Measurements from ENCODE around the gene ZNF581. TPM values are rescaled to one million over a fixed set of nuclear protein-coding genes. Genes with fewer than 3 reads are reported as not detected.

ZNF581 gene
- polyA plus RNA-seq (2012; rRNA removed), result 24.2 and 24.7 TPM in 2 replicates
- 14.5 and 20.7 TPM in 2 replicates for polyA plus RNA-seq (2012; cell fraction: cytosol; rRNA removed)
- 27.5 and 35.6 TPM in 2 replicates for polyA plus RNA-seq (2012; cell fraction: nucleus; rRNA removed)

DNA sequence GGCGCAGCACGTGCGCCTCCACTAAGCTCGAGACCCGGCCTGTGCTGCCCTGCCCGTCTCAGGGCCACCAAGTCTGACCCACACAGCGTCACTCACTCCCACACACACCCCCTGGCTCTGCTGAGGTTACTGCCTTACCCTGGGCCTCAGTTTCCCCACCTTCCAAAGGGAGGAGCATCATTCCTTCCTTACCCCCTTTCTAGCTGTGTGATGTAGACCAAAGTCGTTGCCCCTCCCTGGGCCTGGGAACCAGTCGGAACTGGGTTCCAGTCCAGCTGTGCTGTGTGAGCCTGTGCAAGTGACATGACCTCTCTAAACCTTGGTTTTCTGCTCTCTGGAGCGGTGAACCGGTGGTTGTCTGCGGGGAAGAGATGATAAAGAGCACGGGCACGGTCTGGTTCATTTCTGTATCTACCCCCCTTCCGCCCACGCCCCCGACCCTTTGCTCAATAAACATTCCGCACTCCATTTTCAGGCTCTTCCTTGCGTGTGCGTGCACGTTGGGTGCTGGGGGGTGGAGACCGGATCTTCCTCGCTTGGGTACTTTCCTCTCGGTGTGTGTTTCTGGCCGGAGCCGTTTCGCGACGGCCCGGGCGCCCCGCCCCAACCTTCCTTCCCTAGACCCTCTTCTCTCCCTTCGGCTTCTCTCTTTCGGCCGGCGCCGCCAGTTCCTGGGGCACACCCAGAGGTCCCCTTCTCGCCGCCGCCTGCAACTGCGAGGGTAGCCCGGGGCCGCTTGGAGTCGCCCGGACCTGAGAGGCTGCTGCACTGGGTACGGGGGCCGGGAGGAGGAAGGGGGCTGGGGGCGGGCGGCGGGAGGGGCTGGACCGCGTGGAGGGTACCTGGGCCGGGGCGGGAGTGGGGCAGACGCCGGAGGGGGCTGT, at the start of gene ZNF581:
Gene ZNF581, plus strand, starts transcription at position 647 of the 884 bp plus-strand sequence. CDS start 923 bp downstream, outside the sequence.
- DNase-seq, result peak; percentile 90
- Histone ChIP-seq H3K27ac (ENCODE audit: low read depth in 2 of 2, low read length in 1 of 2) (peak within 1 kb of the TSS; percentile 85 to 88), H3K9me3 (no peaks in the 10 kb centered on the region), H3K4me1 (ENCODE audit: control insufficient read depth in 1 of 2, insufficient read depth in 2 of 2, low read depth in 1 of 2, low read length in 1 of 2) (peaks cover 21 to 43% of the 10 kb centered on the region in 2 experiments; a peak in 2 of 4 replicates), H3K9me2 (no peaks in the 10 kb centered on the region), H3K4me3 (ENCODE audit: low read depth in 2 of 2, low read length in 1 of 2) (peak within 1 kb of the TSS; percentile 53 to 81), H3K27me3 (ENCODE audit: insufficient read depth) (no peaks in the 10 kb centered on the region), H3K36me3 (replicated peaks in 1 of 2; ENCODE audit: control insufficient read depth in 1 of 2, insufficient read depth in 2 of 2, low read length in 1 of 2) (peaks cover 4 to 13% of the 10 kb centered on the region in 2 experiments), H3K4me2 (peak within 1 kb of the TSS; percentile 95), H3F3A (replicated peaks; ENCODE audit: insufficient read depth) (peaks cover 42% of the 10 kb centered on the region), H4K20me1 (ENCODE audit: insufficient read depth) (no peaks in the 10 kb centered on the region), H3K9ac (peak within 1 kb of the TSS; percentile 86), H3K79me2 (ENCODE audit: insufficient read depth) (peaks cover 82% of the 10 kb centered on the region), H2AFZ (ENCODE audit: low read depth) (no peak within 1 kb of the TSS)
- ChIA-PET POLR2A (interaction anchor here (1.2 kb wide), 1 partner anchor 11 kb away, joined by 4 read pairs; the partner anchor contains the start of gene U2AF2), CTCF (interaction anchor here (1.2 to 3.9 kb wide), 4 partner anchors 11 to 37 kb away, joined by 3 to 22 read pairs (median 7); partner anchors contain the start of gene U2AF2)
- 7% methylated on average over 47 of the region's 56 CpGs for WGBS (ENCODE audit: low lambda C conversion rate)
- TF ChIP-seq CHD2 (IDR thresholded peaks at IDR 0.05; ENCODE audit: low read length, partially characterized antibody) (peak; percentile 79), PBX3 (IDR thresholded peaks at IDR 0.05) (peak; percentile 57), ELF1 (IDR thresholded peaks at IDR 0.05) (peak; percentile 62), TAF1 (IDR thresholded peaks at IDR 0.05; ENCODE audit: borderline replicate concordance, low read depth, low read length) (peak; percentile 79), MAX (IDR thresholded peaks at IDR 0.05; ENCODE audit: low read depth) (peak; percentile 86), GABPA (IDR thresholded peaks at IDR 0.05; ENCODE audit: low read depth) (peak; percentile 79), YY1 (IDR thresholded peaks at IDR 0.05; ENCODE audit: low read depth) (peak; percentile 67; the same call in 1 of the 2 replicates), ZBTB33 (IDR thresholded peaks at IDR 0.05; ENCODE audit: borderline replicate concordance, low read depth) (0 out of 2 replicates have a peak, but pooled peaks have one; percentile 38), RAD21 (IDR thresholded peaks at IDR 0.05; ENCODE audit: low read length) (no peak), EZH2phosphoT487 (IDR thresholded peaks at IDR 0.05; ENCODE audit: borderline replicate concordance, low read depth) (no peak), MEF2A (IDR thresholded peaks at IDR 0.05; ENCODE audit: borderline replicate concordance, low read depth) (no peak), RCOR1 (IDR thresholded peaks at IDR 0.05; ENCODE audit: low read length) (no peak), SMC3 (IDR thresholded peaks at IDR 0.05; ENCODE audit: low read depth, low read length) (no peak), TEAD4 (IDR thresholded peaks at IDR 0.05; ENCODE audit: borderline replicate concordance, insufficient read depth) (0 out of 2 replicates have a peak, but pooled peaks have one; percentile 19), POLR2AphosphoS5 (IDR thresholded peaks at IDR 0.05; ENCODE audit: low read depth, low read length) (0 out of 2 replicates have a peak, but pooled peaks have one; percentile 46), FOXJ3 (CRISPR knock-in tag; IDR thresholded peaks at IDR 0.05) (no peak), TCF12 (IDR thresholded peaks at IDR 0.05) (peak; percentile 21; the same call in 1 of the 2 replicates), IRF3 (IDR thresholded peaks at IDR 0.05; ENCODE audit: low read depth, low read length) (no peak), FOXM1 (IDR thresholded peaks at IDR 0.05; ENCODE audit: low read depth) (no peak), RFX5 (IDR thresholded peaks at IDR 0.05; ENCODE audit: low read length) (no peak), GATA2 (CRISPR knock-in tag; IDR thresholded peaks at IDR 0.05) (no peak), MXI1 (IDR thresholded peaks at IDR 0.05; ENCODE audit: low read depth, low read length) (peak; percentile 78), FOSL2 (IDR thresholded peaks at IDR 0.05; ENCODE audit: borderline replicate concordance, low read depth) (peak; percentile 18; the same call in 1 of the 2 replicates), USF1 (IDR thresholded peaks at IDR 0.05; ENCODE audit: borderline replicate concordance, low read depth) (peak; percentile 42; the same call in 1 of the 2 replicates), CTCF (IDR thresholded peaks at IDR 0.05) (no peak), JUND (IDR thresholded peaks at IDR 0.05) (peak; percentile 40; the same call in 1 of the 2 replicates)

All from SK-N-SH (cell line).